ENCODE measurements around the gene SEPTIN1.

Gene SEPTIN1

GRCh38 chr16:30376461-30376902 lies 5.9 kb downstream of the SEPTIN1 start:
- Histone ChIP-seq H4K8ac (ENCODE audit: low read depth, low read length) (no peak overlapping the region), H3K36me3 (replicated peaks in 1 of 2; ENCODE audit: control insufficient read depth in 2 of 2, insufficient read depth in 2 of 2, low read length in 2 of 2) (peaks cover 0 to 11% of the 10 kb centered on the region in 2 donors), H3K14ac (ENCODE audit: low read length) (no peak overlapping the region), H2BK120ac (ENCODE audit: low read depth, low read length) (peak overlapping the region; percentile 42), H3K23ac (ENCODE audit: low read depth, low read length, poor library complexity) (no peak overlapping the region), H3K18ac (ENCODE audit: low read length) (no peak overlapping the region), H3K9ac (ENCODE audit: low read depth, low read length, poor library complexity) (no peak overlapping the region), H3K4me1 (ENCODE audit: control insufficient read depth in 2 of 2, insufficient read depth in 1 of 2, low read depth in 1 of 2, low read length in 2 of 2) (peaks cover 26 to 28% of the 10 kb centered on the region in 2 donors), H3K79me1 (ENCODE audit: low read depth, low read length) (peaks cover 5% of the 10 kb centered on the region), H3K27me3 (ENCODE audit: control insufficient read depth in 3 of 3, insufficient read depth in 3 of 3, low read depth in 1 of 3, low read length in 3 of 3) (no peaks in the 10 kb centered on the region), H3K4ac (ENCODE audit: low read length) (no peak overlapping the region), H4K91ac (ENCODE audit: low read depth, low read length, poor library complexity) (no peak overlapping the region), H3K27ac (replicated peaks; ENCODE audit: low read length) (no peak overlapping the region), H2BK5ac (ENCODE audit: low read length) (no peak overlapping the region), H3K4me3 (ENCODE audit: low read length in 2 of 2) (no peak overlapping the region), H2AK5ac (ENCODE audit: low read depth, low read length) (peak overlapping the region; percentile 16), H3K4me2 (ENCODE audit: insufficient read depth, low read length, poor library complexity, severe bottlenecking) (no peak overlapping the region), H3K9me3 (replicated peaks in 1 of 2; ENCODE audit: control insufficient read depth in 2 of 2, insufficient read depth in 1 of 2, low read depth in 1 of 2, low read length in 2 of 2) (no peaks in the 10 kb centered on the region), H2BK12ac (ENCODE audit: low read length) (peak overlapping the region; percentile 59), H2BK15ac (ENCODE audit: low read length) (peak overlapping the region; percentile 88), H2AFZ (ENCODE audit: low read length) (no peak overlapping the region)
- WGBS, 2 donors (ENCODE audit: extremely low coverage in 2 of 2, insufficient read length in 2 of 2, insufficient replicate concordance in 1 of 2) = no CpG with 5 or more reads among the region's 8 CpGs
- DNase-seq (ENCODE audit: low spot score) = no peak

DNA sequence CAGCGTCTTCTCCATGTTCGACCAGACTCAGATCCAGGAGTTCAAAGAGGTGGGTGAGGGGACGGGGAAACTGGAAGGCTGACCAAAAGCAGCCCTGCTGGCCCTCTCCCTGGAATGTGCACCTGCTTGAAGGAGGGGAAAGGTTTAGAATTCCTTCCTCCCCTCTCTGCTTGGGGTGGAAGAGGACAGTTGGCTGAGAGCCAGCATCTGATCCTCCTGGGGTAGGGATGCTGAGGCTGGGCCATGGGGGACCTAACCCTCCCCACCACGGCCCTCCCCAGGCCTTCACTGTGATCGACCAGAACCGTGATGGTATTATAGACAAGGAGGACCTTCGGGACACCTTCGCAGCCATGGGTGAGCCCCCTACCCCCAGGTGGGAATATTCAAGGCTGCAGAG lies 6.5 kb downstream of the SEPTIN1 start:
- no peak overlapping the region for H3K4ac ChIP-seq (ENCODE audit: low read length)
- H3K23ac ChIP-seq (ENCODE audit: low read depth, low read length, poor library complexity) = no peak overlapping the region
- peaks cover 23 to 25% of the 10 kb centered on the region in 2 donors for H3K4me1 ChIP-seq (ENCODE audit: control insufficient read depth in 2 of 2, insufficient read depth in 1 of 2, low read depth in 1 of 2, low read length in 2 of 2)
- H4K91ac ChIP-seq (ENCODE audit: low read depth, low read length, poor library complexity) = no peak overlapping the region
- no peak overlapping the region for H4K8ac ChIP-seq (ENCODE audit: low read depth, low read length)
- H3K9ac ChIP-seq (ENCODE audit: low read depth, low read length, poor library complexity) = peak overlapping the region; percentile 5
- H2BK15ac ChIP-seq (ENCODE audit: low read length) = peak overlapping the region; percentile 88
- H2AK5ac ChIP-seq (ENCODE audit: low read depth, low read length) = peak overlapping the region; percentile 16
- H3K36me3 ChIP-seq (replicated peaks in 1 of 2; ENCODE audit: control insufficient read depth in 2 of 2, insufficient read depth in 2 of 2, low read length in 2 of 2) = peaks cover 0 to 11% of the 10 kb centered on the region in 2 donors
- H2BK120ac ChIP-seq (ENCODE audit: low read depth, low read length) = no peak overlapping the region
- no peaks in the 10 kb centered on the region for H3K27me3 ChIP-seq (ENCODE audit: control insufficient read depth in 3 of 3, insufficient read depth in 3 of 3, low read depth in 1 of 3, low read length in 3 of 3)
- no CpG with 5 or more reads among the region's 8 CpGs for WGBS, 2 donors (ENCODE audit: extremely low coverage in 2 of 2, insufficient read length in 2 of 2, insufficient replicate concordance in 1 of 2)
- H3K14ac ChIP-seq (ENCODE audit: low read length) = no peak overlapping the region
- H2AFZ ChIP-seq (ENCODE audit: low read length) = no peak overlapping the region
- H3K9me3 ChIP-seq (replicated peaks in 1 of 2; ENCODE audit: control insufficient read depth in 2 of 2, insufficient read depth in 1 of 2, low read depth in 1 of 2, low read length in 2 of 2) = no peaks in the 10 kb centered on the region
- H3K4me2 ChIP-seq (ENCODE audit: insufficient read depth, low read length, poor library complexity, severe bottlenecking) = no peak overlapping the region
- peak overlapping the region; percentile 2 for H2BK5ac ChIP-seq (ENCODE audit: low read length)
- DNase-seq (ENCODE audit: low spot score) = no peak
- no peak overlapping the region for H2BK12ac ChIP-seq (ENCODE audit: low read length)
- no peak overlapping the region for H3K27ac ChIP-seq (replicated peaks; ENCODE audit: low read length)
- no peak overlapping the region for H3K4me3 ChIP-seq (ENCODE audit: low read length in 2 of 2)
- no peak overlapping the region for H3K18ac ChIP-seq (ENCODE audit: low read length)
- H3K79me1 ChIP-seq (ENCODE audit: low read depth, low read length) = peaks cover 5% of the 10 kb centered on the region

GRCh38 chr16:30374538-30374937 lies 7.8 kb downstream of the SEPTIN1 start, which contains the start of gene MYL11:
Gene MYL11, plus strand, starts transcription at chr16:30374802. Its CDS starts 56 bp downstream, at chr16:30374858.
- peaks cover 3% of the 10 kb centered on the region for H3K79me1 ChIP-seq (ENCODE audit: low read depth, low read length)
- no CpG with 5 or more reads among the region's 6 CpGs for WGBS, 2 donors (ENCODE audit: extremely low coverage in 2 of 2, insufficient read length in 2 of 2, insufficient replicate concordance in 1 of 2)
- H4K8ac ChIP-seq (ENCODE audit: low read depth, low read length) = no peak within 1 kb of the TSS
- H3K9ac ChIP-seq (ENCODE audit: low read depth, low read length, poor library complexity) = no peak within 1 kb of the TSS
- H2BK15ac ChIP-seq (ENCODE audit: low read length) = peak within 1 kb of the TSS; percentile 59
- no peak for DNase-seq (ENCODE audit: low spot score)
- H2BK5ac ChIP-seq (ENCODE audit: low read length) = peak within 1 kb of the TSS; percentile 2
- no peak within 1 kb of the TSS for H2BK120ac ChIP-seq (ENCODE audit: low read depth, low read length)
- no peak within 1 kb of the TSS for H2AFZ ChIP-seq (ENCODE audit: low read length)
- no peak within 1 kb of the TSS for H3K23ac ChIP-seq (ENCODE audit: low read depth, low read length, poor library complexity)
- no peak within 1 kb of the TSS for H3K27ac ChIP-seq (replicated peaks; ENCODE audit: low read length)
- peak within 1 kb of the TSS; percentile 3 for H3K18ac ChIP-seq (ENCODE audit: low read length)
- no peaks in the 10 kb centered on the region for H3K27me3 ChIP-seq (ENCODE audit: control insufficient read depth in 3 of 3, insufficient read depth in 3 of 3, low read depth in 1 of 3, low read length in 3 of 3)
- peaks cover 0 to 2% of the 10 kb centered on the region in 2 donors for H3K36me3 ChIP-seq (replicated peaks in 1 of 2; ENCODE audit: control insufficient read depth in 2 of 2, insufficient read depth in 2 of 2, low read length in 2 of 2)
- no peak within 1 kb of the TSS for H3K4me3 ChIP-seq (ENCODE audit: low read length in 2 of 2)
- no peak within 1 kb of the TSS for H3K4me2 ChIP-seq (ENCODE audit: insufficient read depth, low read length, poor library complexity, severe bottlenecking)
- peaks cover 21 to 23% of the 10 kb centered on the region in 2 donors for H3K4me1 ChIP-seq (ENCODE audit: control insufficient read depth in 2 of 2, insufficient read depth in 1 of 2, low read depth in 1 of 2, low read length in 2 of 2)
- H3K4ac ChIP-seq (ENCODE audit: low read length) = no peak within 1 kb of the TSS
- H3K14ac ChIP-seq (ENCODE audit: low read length) = no peak within 1 kb of the TSS
- H2AK5ac ChIP-seq (ENCODE audit: low read depth, low read length) = peak within 1 kb of the TSS; percentile 42
- no peaks in the 10 kb centered on the region for H3K9me3 ChIP-seq (replicated peaks in 1 of 2; ENCODE audit: control insufficient read depth in 2 of 2, insufficient read depth in 1 of 2, low read depth in 1 of 2, low read length in 2 of 2)
- H4K91ac ChIP-seq (ENCODE audit: low read depth, low read length, poor library complexity) = no peak within 1 kb of the TSS
- H2BK12ac ChIP-seq (ENCODE audit: low read length) = no peak within 1 kb of the TSS

- Histone ChIP-seq H2BK12ac (ENCODE audit: low read length) (no peak overlapping the region), H3K23ac (ENCODE audit: low read depth, low read length, poor library complexity) (no peak overlapping the region), H4K91ac (ENCODE audit: low read depth, low read length, poor library complexity) (no peak overlapping the region), H3K4me3 (ENCODE audit: low read length in 2 of 2) (no peak overlapping the region), H3K4me2 (ENCODE audit: insufficient read depth, low read length, poor library complexity, severe bottlenecking) (no peak overlapping the region), H3K27me3 (ENCODE audit: control insufficient read depth in 3 of 3, insufficient read depth in 3 of 3, low read depth in 1 of 3, low read length in 3 of 3) (no peaks in the 10 kb centered on the region), H3K79me1 (ENCODE audit: low read depth, low read length) (peaks cover 9% of the 10 kb centered on the region), H3K9ac (ENCODE audit: low read depth, low read length, poor library complexity) (peak overlapping the region; percentile 24), H2BK15ac (ENCODE audit: low read length) (peak overlapping the region; percentile 94), H3K9me3 (replicated peaks in 1 of 2; ENCODE audit: control insufficient read depth in 2 of 2, insufficient read depth in 1 of 2, low read depth in 1 of 2, low read length in 2 of 2) (no peaks in the 10 kb centered on the region), H3K14ac (ENCODE audit: low read length) (no peak overlapping the region), H4K8ac (ENCODE audit: low read depth, low read length) (no peak overlapping the region), H2BK5ac (ENCODE audit: low read length) (peak overlapping the region; percentile 84), H2BK120ac (ENCODE audit: low read depth, low read length) (peak overlapping the region; percentile 57), H2AK5ac (ENCODE audit: low read depth, low read length) (peak overlapping the region; percentile 93), H3K4me1 (ENCODE audit: control insufficient read depth in 2 of 2, insufficient read depth in 1 of 2, low read depth in 1 of 2, low read length in 2 of 2) (peaks cover 25 to 32% of the 10 kb centered on the region in 2 donors), H3K36me3 (replicated peaks in 1 of 2; ENCODE audit: control insufficient read depth in 2 of 2, insufficient read depth in 2 of 2, low read length in 2 of 2) (no peaks in the 10 kb centered on the region), H3K27ac (replicated peaks; ENCODE audit: low read length) (no peak overlapping the region), H2AFZ (ENCODE audit: low read length) (no peak overlapping the region), H3K4ac (ENCODE audit: low read length) (no peak overlapping the region), H3K18ac (ENCODE audit: low read length) (no peak overlapping the region)
- no CpG with 5 or more reads among the region's 5 CpGs for WGBS, 2 donors (ENCODE audit: extremely low coverage in 2 of 2, insufficient read length in 2 of 2, insufficient replicate concordance in 1 of 2)
- DNase-seq (ENCODE audit: low spot score) = no peak
Measured at GRCh38 chr16:30372725-30373124, 9.6 kb downstream of the SEPTIN1 start.
